Fibroblast of villous mesenchyme (primary cell): Measurements from ENCODE around the gene CAMK2A. TPM values are rescaled to one million over a fixed set of nuclear protein-coding genes. Genes with fewer than 3 reads are reported as not detected.

Experiments
- DNase-seq: peaks from one replicate; pipeline ENCODE4 v3.0.0-alpha.2; 2010; ENCODE audit warnings: low read depth
- H3K4me3 ChIP-seq: 2 replicates; pipeline ENCODE4 v1.5.1; 2011; ENCODE audit warnings: low read depth, mild to moderate bottlenecking, low read length
- CTCF ChIP-seq: IDR thresholded peaks from 2 replicates; pipeline ENCODE4 v1.5.1; 2012; ENCODE audit warnings: low read depth, mild to moderate bottlenecking, low read length; ENCODE audit not compliant: insufficient read depth
- total RNA-seq: library from RNA; depleted of rRNA; stranded (reverse); fragments of >200 nt; gene quantifications from 2 replicates; pipeline ENCODE4 v1.2.3, GENCODE V29; 2012

The CAMK2A gene
- total RNA-seq, 1 donor = 1.3 TPM

GRCh38 chr5:150242251-150242894 lies 47.2 kb downstream of the CAMK2A start:
- DNase-seq = no peak
- H3K4me3 ChIP-seq = no peak overlapping the region
- TF ChIP-seq CTCF = no peak

GRCh38 chr5:150241298-150242160 lies 48.0 kb downstream of the CAMK2A start:
- no peak overlapping the region for H3K4me3 ChIP-seq
- no peak for DNase-seq
- TF ChIP-seq CTCF = no peak

- no peak for TF ChIP-seq CTCF
- H3K4me3 ChIP-seq = no peak overlapping the region
- DNase-seq = no peak
Observed at GRCh38 chr5:150239794-150240122, 49.8 kb downstream of the CAMK2A start.

- no peak for DNase-seq
Observed at GRCh38 chr5:150239099-150239793, 50.3 kb downstream of the CAMK2A start.

GRCh38 chr5:150238646-150239045 lies 50.9 kb downstream of the CAMK2A start:
- no peak for DNase-seq
- no peak for TF ChIP-seq CTCF
- no peak overlapping the region for H3K4me3 ChIP-seq

More at GRCh38 chr5:150239099-150239793, 50.3 kb downstream of the CAMK2A start:
- H3K4me3 ChIP-seq = no peak overlapping the region
- no peak for TF ChIP-seq CTCF

- DNase-seq = no peak
- TF ChIP-seq CTCF = no peak
- H3K4me3 ChIP-seq = no peak overlapping the region
Observed at GRCh38 chr5:150236981-150237754, 52.4 kb downstream of the CAMK2A start.
